Tibial nerve (tissue), 4 donors: Measurements from ENCODE around the gene DRC1.

ENCODE experiments used
- EP300 ChIP-seq, 2 donors: sonication (generic); formaldehyde crosslinking; IDR thresholded peaks; one replicate each; pipeline ENCODE4 v1.6.1; 2017; ENCODE audit warnings: antibody characterized with exemption in 2 of 2, mild to moderate bottlenecking in 1 of 2
- POLR2A ChIP-seq, 2 donors: fragments of 450-650 bp; IDR thresholded peaks; one replicate each; pipeline ENCODE4 v1.6.1; 2017; ENCODE audit warnings: antibody characterized with exemption in 2 of 2, mild to moderate bottlenecking in 2 of 2, moderate library complexity in 2 of 2
- TF ChIP-seq, protein P1 (sequence below), 5 experiments: fragments of 200-600 bp in 3 of 5; fragments of 450-650 bp in 2 of 5; sonication (generic) in 3 of 5; IDR thresholded peaks; one replicate each; pipeline ENCODE4 v1.5.1; 2016 to 2019; ENCODE audit warnings: antibody characterized with exemption in 5 of 5, mild to moderate bottlenecking in 3 of 5, moderate library complexity in 2 of 5

DNA sequence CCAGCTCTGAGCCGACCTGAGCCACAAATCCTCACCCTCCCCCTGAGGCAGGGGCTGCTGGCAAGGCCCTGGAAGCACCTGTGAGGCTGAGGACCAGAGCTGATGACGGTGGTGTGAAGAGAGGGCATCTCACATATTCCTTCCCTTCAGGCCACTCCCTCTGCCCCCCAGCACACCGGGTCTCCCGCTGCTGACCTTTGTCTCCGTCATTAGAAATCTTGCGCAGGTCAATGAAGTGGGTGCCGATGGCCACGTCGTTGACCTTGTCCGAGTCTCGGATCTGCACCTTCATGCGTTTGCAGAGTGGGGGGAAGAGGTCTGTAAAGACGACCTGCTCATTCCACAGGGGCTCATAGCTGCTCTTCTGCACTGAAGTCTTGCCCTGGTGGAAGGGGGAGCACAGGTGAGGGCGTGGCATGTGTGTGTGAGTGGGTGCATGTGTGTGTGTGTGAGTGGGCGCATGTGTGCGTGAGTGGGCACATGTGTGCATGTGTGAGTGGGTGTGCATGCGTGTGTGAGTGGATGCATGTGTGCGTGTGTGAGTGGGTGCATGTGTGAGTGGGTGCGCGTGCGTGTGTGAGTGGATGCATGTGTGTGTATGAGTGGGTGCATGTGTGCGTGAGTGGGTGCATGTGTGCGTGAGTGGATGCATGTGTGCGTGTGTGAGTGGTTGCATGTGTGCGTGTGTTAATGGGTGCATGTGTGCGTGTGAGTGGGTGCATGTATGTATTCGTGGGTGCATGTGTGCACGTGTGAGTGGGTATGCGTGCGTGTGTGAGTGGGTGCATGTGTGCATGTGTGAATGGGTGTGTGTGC lies 80.7 kb downstream of the DRC1 start:
- no peak for TF ChIP-seq POLR2A (IDR thresholded peaks at IDR 0.05)
- TF ChIP-seq, protein P1, sequence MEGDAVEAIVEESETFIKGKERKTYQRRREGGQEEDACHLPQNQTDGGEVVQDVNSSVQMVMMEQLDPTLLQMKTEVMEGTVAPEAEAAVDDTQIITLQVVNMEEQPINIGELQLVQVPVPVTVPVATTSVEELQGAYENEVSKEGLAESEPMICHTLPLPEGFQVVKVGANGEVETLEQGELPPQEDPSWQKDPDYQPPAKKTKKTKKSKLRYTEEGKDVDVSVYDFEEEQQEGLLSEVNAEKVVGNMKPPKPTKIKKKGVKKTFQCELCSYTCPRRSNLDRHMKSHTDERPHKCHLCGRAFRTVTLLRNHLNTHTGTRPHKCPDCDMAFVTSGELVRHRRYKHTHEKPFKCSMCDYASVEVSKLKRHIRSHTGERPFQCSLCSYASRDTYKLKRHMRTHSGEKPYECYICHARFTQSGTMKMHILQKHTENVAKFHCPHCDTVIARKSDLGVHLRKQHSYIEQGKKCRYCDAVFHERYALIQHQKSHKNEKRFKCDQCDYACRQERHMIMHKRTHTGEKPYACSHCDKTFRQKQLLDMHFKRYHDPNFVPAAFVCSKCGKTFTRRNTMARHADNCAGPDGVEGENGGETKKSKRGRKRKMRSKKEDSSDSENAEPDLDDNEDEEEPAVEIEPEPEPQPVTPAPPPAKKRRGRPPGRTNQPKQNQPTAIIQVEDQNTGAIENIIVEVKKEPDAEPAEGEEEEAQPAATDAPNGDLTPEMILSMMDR (IDR thresholded peaks at IDR 0.05), result no peak
- no peak for TF ChIP-seq EP300 (IDR thresholded peaks at IDR 0.05)
